ENCODE results near the gene ROBO1. TPM values are rescaled to one million over a fixed set of nuclear protein-coding genes. Genes with fewer than 3 reads are reported as not detected.

The ROBO1 gene
- total and polyA plus RNA-seq, 2 donors (not counting 1 experiment from before 2014, with no cell fraction given): 0.27 to 3.2 TPM

DNA sequence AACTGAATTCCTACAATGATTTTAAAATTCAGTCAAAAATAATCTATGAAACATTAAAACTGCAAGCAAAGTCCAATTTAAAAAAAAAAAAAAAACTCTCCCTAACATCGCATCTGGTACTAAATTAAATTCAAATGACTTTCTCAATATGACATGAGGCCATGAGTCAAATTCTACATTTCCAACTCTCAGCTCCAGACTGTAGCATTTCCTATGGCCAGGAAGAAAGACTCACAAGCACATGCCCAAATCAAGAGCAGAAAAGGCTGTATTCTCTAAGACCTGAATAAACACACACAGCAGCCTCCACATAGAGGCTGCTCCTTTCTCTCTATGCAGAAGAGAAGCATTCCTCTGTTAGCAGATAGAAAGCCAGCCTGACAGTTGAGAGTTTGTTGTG, 729.2 kb downstream of the ROBO1 start:
- H3K4me1 ChIP-seq (ENCODE audit: control insufficient read depth in 2 of 2, insufficient read depth in 2 of 2, low read length in 2 of 2): no peaks in the 10 kb centered on the region
- no peak overlapping the region for H2AFZ ChIP-seq (ENCODE audit: insufficient read depth, low read depth, low read length, poor library complexity, severe bottlenecking)
- no peaks in the 10 kb centered on the region for H3K27me3 ChIP-seq (replicated peaks in 1 of 4; ENCODE audit: control extremely low read depth in 1 of 4, control insufficient read depth in 3 of 4, insufficient read depth in 4 of 4, low read length in 3 of 4)
- H3K27ac Mint-ChIP-seq: no peak overlapping the region
- H3K9me3 ChIP-seq (ENCODE audit: control extremely low read depth in 1 of 3, control insufficient read depth in 2 of 3, insufficient read depth in 1 of 3, low read length in 2 of 3): no peaks in the 10 kb centered on the region
- DNase-seq: no peak
- no peaks in the 10 kb centered on the region for H3K4me1 Mint-ChIP-seq
- H3K9ac ChIP-seq (ENCODE audit: low read length): no peak overlapping the region
- intact Hi-C loops (cut with micrococcal nuclease): no loop called here
- no peaks in the 10 kb centered on the region for H4K20me1 ChIP-seq (ENCODE audit: control insufficient read depth, insufficient read depth, low read length, poor library complexity, severe bottlenecking)
- TF ChIP-seq, protein P1, sequence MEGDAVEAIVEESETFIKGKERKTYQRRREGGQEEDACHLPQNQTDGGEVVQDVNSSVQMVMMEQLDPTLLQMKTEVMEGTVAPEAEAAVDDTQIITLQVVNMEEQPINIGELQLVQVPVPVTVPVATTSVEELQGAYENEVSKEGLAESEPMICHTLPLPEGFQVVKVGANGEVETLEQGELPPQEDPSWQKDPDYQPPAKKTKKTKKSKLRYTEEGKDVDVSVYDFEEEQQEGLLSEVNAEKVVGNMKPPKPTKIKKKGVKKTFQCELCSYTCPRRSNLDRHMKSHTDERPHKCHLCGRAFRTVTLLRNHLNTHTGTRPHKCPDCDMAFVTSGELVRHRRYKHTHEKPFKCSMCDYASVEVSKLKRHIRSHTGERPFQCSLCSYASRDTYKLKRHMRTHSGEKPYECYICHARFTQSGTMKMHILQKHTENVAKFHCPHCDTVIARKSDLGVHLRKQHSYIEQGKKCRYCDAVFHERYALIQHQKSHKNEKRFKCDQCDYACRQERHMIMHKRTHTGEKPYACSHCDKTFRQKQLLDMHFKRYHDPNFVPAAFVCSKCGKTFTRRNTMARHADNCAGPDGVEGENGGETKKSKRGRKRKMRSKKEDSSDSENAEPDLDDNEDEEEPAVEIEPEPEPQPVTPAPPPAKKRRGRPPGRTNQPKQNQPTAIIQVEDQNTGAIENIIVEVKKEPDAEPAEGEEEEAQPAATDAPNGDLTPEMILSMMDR (IDR thresholded peaks at IDR 0.05): no peak
- TF ChIP-seq EZH2 (IDR thresholded peaks at IDR 0.05; ENCODE audit: borderline replicate concordance, insufficient read depth, low read depth, low read length, poor library complexity, severe bottlenecking): no peak
- H3K36me3 ChIP-seq (replicated peaks in 1 of 2; ENCODE audit: control extremely low read depth in 1 of 2, control insufficient read depth in 1 of 2, extremely low read depth in 1 of 2, insufficient read depth in 2 of 2, low read length in 1 of 2): no peaks in the 10 kb centered on the region
- CTCF ChIA-PET: no interaction called here
- H3K27me3 Mint-ChIP-seq: no peaks in the 10 kb centered on the region
- no peak overlapping the region for H3K4me2 ChIP-seq (replicated peaks; ENCODE audit: low read depth, low read length, poor library complexity, severe bottlenecking)
- ATAC-seq (ENCODE audit: low read depth): no peak
- no CpG with 5 or more reads among the region's 1 CpG for WGBS (ENCODE audit: insufficient coverage)
- no peaks in the 10 kb centered on the region for H3K9me3 Mint-ChIP-seq (ENCODE audit: insufficient read depth)
- no peak overlapping the region for H3K4me3 Mint-ChIP-seq
- no peak overlapping the region for H3K27ac ChIP-seq (ENCODE audit: low read length in 2 of 2)
- POLR2A ChIA-PET: no interaction called here
- no peaks in the 10 kb centered on the region for H3K79me2 ChIP-seq (ENCODE audit: control insufficient read depth, insufficient read depth, low read length)
- H3K4me3 ChIP-seq (ENCODE audit: control extremely low read depth in 1 of 5, extremely low read depth in 1 of 5, insufficient read depth in 1 of 5, low read depth in 2 of 5, low read length in 4 of 5): no peak overlapping the region

DNA sequence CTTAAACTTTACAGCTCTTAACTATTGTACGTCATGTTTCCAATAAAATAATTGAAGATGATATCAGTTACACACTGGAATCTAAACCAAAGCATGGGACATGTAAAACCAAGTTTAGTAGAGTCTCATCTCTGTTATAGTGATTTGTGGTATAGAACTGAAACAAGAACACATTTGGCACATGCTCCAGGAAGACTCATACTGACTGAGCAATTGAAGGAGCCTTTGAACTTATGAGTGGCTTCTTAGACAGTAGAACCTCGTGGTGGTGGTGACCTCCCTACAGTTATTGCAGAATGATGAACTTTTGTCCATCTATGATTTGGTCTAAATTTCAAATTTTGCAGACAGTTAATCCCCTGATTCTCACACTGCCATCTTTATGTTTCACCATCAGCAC, 729.7 kb downstream of the ROBO1 start:
- no peaks in the 10 kb centered on the region for H3K4me1 Mint-ChIP-seq
- ChIA-PET CTCF (no interaction called here), POLR2A (no interaction called here)
- WGBS (ENCODE audit: insufficient coverage): no CpG with 5 or more reads among the region's 2 CpGs
- no peak overlapping the region for H3K4me3 Mint-ChIP-seq
- Histone ChIP-seq H4K20me1 (ENCODE audit: control insufficient read depth, insufficient read depth, low read length, poor library complexity, severe bottlenecking) (no peaks in the 10 kb centered on the region), H3K27me3 (replicated peaks in 1 of 4; ENCODE audit: control extremely low read depth in 1 of 4, control insufficient read depth in 3 of 4, insufficient read depth in 4 of 4, low read length in 3 of 4) (no peaks in the 10 kb centered on the region), H3K36me3 (replicated peaks in 1 of 2; ENCODE audit: control extremely low read depth in 1 of 2, control insufficient read depth in 1 of 2, extremely low read depth in 1 of 2, insufficient read depth in 2 of 2, low read length in 1 of 2) (no peaks in the 10 kb centered on the region), H3K4me2 (replicated peaks; ENCODE audit: low read depth, low read length, poor library complexity, severe bottlenecking) (no peak overlapping the region), H3K27ac (ENCODE audit: low read length in 2 of 2) (no peak overlapping the region), H3K9me3 (ENCODE audit: control extremely low read depth in 1 of 3, control insufficient read depth in 2 of 3, insufficient read depth in 1 of 3, low read length in 2 of 3) (no peaks in the 10 kb centered on the region), H3K4me1 (ENCODE audit: control insufficient read depth in 2 of 2, insufficient read depth in 2 of 2, low read length in 2 of 2) (no peaks in the 10 kb centered on the region), H2AFZ (ENCODE audit: insufficient read depth, low read depth, low read length, poor library complexity, severe bottlenecking) (no peak overlapping the region), H3K4me3 (ENCODE audit: control extremely low read depth in 1 of 5, extremely low read depth in 1 of 5, insufficient read depth in 1 of 5, low read depth in 2 of 5, low read length in 4 of 5) (no peak overlapping the region), H3K79me2 (ENCODE audit: control insufficient read depth, insufficient read depth, low read length) (no peaks in the 10 kb centered on the region), H3K9ac (ENCODE audit: low read length) (no peak overlapping the region)
- TF ChIP-seq EZH2 (IDR thresholded peaks at IDR 0.05; ENCODE audit: borderline replicate concordance, insufficient read depth, low read depth, low read length, poor library complexity, severe bottlenecking): no peak
- TF ChIP-seq, protein P1 (IDR thresholded peaks at IDR 0.05): no peak
- DNase-seq: no peak
- H3K27me3 Mint-ChIP-seq: no peaks in the 10 kb centered on the region
- no peaks in the 10 kb centered on the region for H3K9me3 Mint-ChIP-seq (ENCODE audit: insufficient read depth)
- intact Hi-C loops (cut with micrococcal nuclease): no loop called here
- ATAC-seq (ENCODE audit: low read depth): no peak
- no peak overlapping the region for H3K27ac Mint-ChIP-seq

Measured in B cell (primary cell).